CD14-positive monocyte (primary cell): ENCODE results near the gene CDH23. TPM values are rescaled to one million over a fixed set of nuclear protein-coding genes. Genes with fewer than 3 reads are reported as not detected.

Source experiments
- DNase-seq, 3 donors: peaks; one replicate each; pipeline ENCODE4 v3.0.0-alpha.2; 2011 to 2022
- H2AFZ ChIP-seq: 2 replicates; pipeline ENCODE4 v1.6.0; 2012; ENCODE audit warnings: mild to moderate bottlenecking, low read depth, low read length, inconsistent platforms; ENCODE audit not compliant: insufficient read depth, poor library complexity, severe bottlenecking
- H3K27ac ChIP-seq, 2 donors: 1 replicate in 1 of 2; 2 replicates in 1 of 2; pipeline ENCODE4 v1.5.1; 2012 to 2013; ENCODE audit warnings: low read length in 2 of 2, control low read depth in 1 of 2, inconsistent platforms in 1 of 2, low read depth in 1 of 2, mild to moderate bottlenecking in 1 of 2
- H3K27me3 ChIP-seq, 2 donors: one replicate each; pipeline versions ENCODE4 v1.6.0 to v1.6.1; 2011 to 2013; ENCODE audit warnings: low read length in 2 of 2; ENCODE audit not compliant: control insufficient read depth in 2 of 2, insufficient read depth in 2 of 2
- H3K36me3 ChIP-seq, 2 donors: replicated peaks in 1 of 2; 1 replicate in 1 of 2; 2 replicates in 1 of 2; pipeline versions ENCODE4 v1.5.1 to v1.6.1; 2012 to 2013; ENCODE audit warnings: low read length in 2 of 2, control low read depth in 1 of 2, inconsistent platforms in 1 of 2, mild to moderate bottlenecking in 1 of 2; ENCODE audit not compliant: insufficient read depth in 2 of 2, control insufficient read depth in 1 of 2
- H3K4me1 ChIP-seq, 2 donors: 1 replicate in 1 of 2; 2 replicates in 1 of 2; pipeline versions ENCODE4 v1.5.1 to v1.6.1; 2012 to 2013; ENCODE audit warnings: low read length in 2 of 2, control low read depth in 1 of 2, inconsistent platforms in 1 of 2, mild to moderate bottlenecking in 1 of 2, moderate library complexity in 1 of 2; ENCODE audit not compliant: insufficient read depth in 2 of 2, control insufficient read depth in 1 of 2
- H3K4me2 ChIP-seq: replicated peaks from 2 replicates; pipeline ENCODE3; 2012; ENCODE audit warnings: low read length, moderate library complexity, mild to moderate bottlenecking; ENCODE audit not compliant: poor library complexity, severe bottlenecking; ENCODE audit errors: extremely low read depth
- H3K4me3 ChIP-seq, 3 experiments: fragments of 200-600 bp in 1 of 3; sonication (generic) in 1 of 3; replicated peaks in 1 of 3; 1 replicate in 2 of 3; 2 replicates in 1 of 3; pipeline ENCODE4 v1.5.1; 2011 to 2013; ENCODE audit warnings: low read length in 3 of 3, mild to moderate bottlenecking in 3 of 3, control low read depth in 2 of 3, low read depth in 2 of 3, inconsistent platforms in 1 of 3, moderate library complexity in 1 of 3
- H3K79me2 ChIP-seq: 2 replicates; pipeline ENCODE4 v1.6.0; 2012; ENCODE audit warnings: mild to moderate bottlenecking, control low read depth, inconsistent platforms, low read length, moderate library complexity; ENCODE audit not compliant: insufficient read depth
- H3K9ac ChIP-seq: 2 replicates; pipeline ENCODE4 v1.6.0; 2017; ENCODE audit warnings: low read length, mild to moderate bottlenecking; ENCODE audit not compliant: insufficient read depth, poor library complexity, severe bottlenecking
- H3K9me3 ChIP-seq, 2 donors: replicated peaks in 1 of 2; 1 replicate in 1 of 2; 2 replicates in 1 of 2; pipeline versions ENCODE4 v1.5.1 to v1.6.1; 2012 to 2013; ENCODE audit warnings: low read length in 2 of 2, control low read depth in 1 of 2; ENCODE audit not compliant: control insufficient read depth in 1 of 2, insufficient read depth in 1 of 2
- H4K20me1 ChIP-seq: 2 replicates; pipeline ENCODE4 v1.6.0; 2012; ENCODE audit warnings: mild to moderate bottlenecking, low read length, control low read depth, moderate library complexity; ENCODE audit not compliant: insufficient read depth
- H3K27ac Mint-ChIP-seq, 7 donors: one replicate each; pipeline ENCODE4 v1.8.0; 2020; ENCODE audit warnings: mild to moderate bottlenecking in 7 of 7, mixed read lengths in 7 of 7, moderate library complexity in 6 of 7, inconsistent platforms in 2 of 7
- H3K27me3 Mint-ChIP-seq, 3 donors: one replicate each; pipeline ENCODE4 v1.8.0; 2021 to 2022; ENCODE audit warnings: low read depth in 3 of 3, mild to moderate bottlenecking in 3 of 3, mixed read lengths in 3 of 3, moderate library complexity in 3 of 3, inconsistent platforms in 1 of 3
- H3K36me3 Mint-ChIP-seq, 2 donors: one replicate each; pipeline ENCODE4 v1.8.0; 2020; ENCODE audit warnings: mixed read lengths in 2 of 2, inconsistent platforms in 1 of 2, mild to moderate bottlenecking in 1 of 2
- H3K4me1 Mint-ChIP-seq: one replicate; pipeline ENCODE4 v1.8.0; 2020; ENCODE audit warnings: mild to moderate bottlenecking, mixed read lengths
- H3K4me3 Mint-ChIP-seq, 2 donors: one replicate each; pipeline ENCODE4 v1.8.0; 2020; ENCODE audit warnings: mild to moderate bottlenecking in 2 of 2, mixed read lengths in 2 of 2, moderate library complexity in 1 of 2
- H3K9me3 Mint-ChIP-seq, 7 donors: one replicate each; pipeline ENCODE4 v1.8.0; 2020 to 2022; ENCODE audit warnings: mixed read lengths in 7 of 7, mild to moderate bottlenecking in 6 of 7, moderate library complexity in 6 of 7, inconsistent platforms in 2 of 7
- WGBS: methylation state at CpG from one replicate; pipeline ENCODE4 v1.1.5; 2013; ENCODE audit warnings: missing lambda C conversion rate; ENCODE audit not compliant: insufficient coverage; 5-methylcytosine and 5-hydroxymethylcytosine counted together
- intact Hi-C, 2 donors: fragments of 100-400 bp; cut with micrococcal nuclease; formaldehyde crosslinking; loops; one replicate each; pipeline versions ENCODE4 v1.15.0 to v1.15.1; 2023
- polyA plus RNA-seq, 3 donors: library from polyadenylated mRNA; depleted of rRNA in 1 of 3; unstranded in 2 of 3; stranded (reverse) in 1 of 3; fragments of 300-500 nt in 2 of 3; fragments of >200 nt in 1 of 3; fragmentation: Illumina TruSeq in 2 of 3; gene quantifications; 1 replicate in 2 of 3; 2 replicates in 1 of 3; pipeline ENCODE4 v1.2.3, GENCODE V29; 2012 to 2021
- TF ChIP-seq, protein P1 (sequence below): fragments of 200-600 bp; IDR thresholded peaks from one replicate; pipeline ENCODE4 v1.8.0; 2022; ENCODE audit warnings: antibody characterized with exemption, mild to moderate bottlenecking

CDH23 gene
- polyA plus RNA-seq, 3 donors, result 8.2 to 36.2 (median 10.5) TPM

- Mint-ChIP-seq H3K4me3 (no peak overlapping the region), H3K27me3 (peaks cover 0 to 6% (median 3%) of the 10 kb centered on the region in 3 donors), H3K9me3 (peaks cover 0 to 4% (median 0%) of the 10 kb centered on the region in 7 donors), H3K27ac (no peak overlapping the region), H3K4me1 (peaks cover 7% of the 10 kb centered on the region), H3K36me3 (no peaks in the 10 kb centered on the region)
- Histone ChIP-seq H3K9ac (no peak overlapping the region), H3K4me3 (no peak overlapping the region), H3K4me1 (peaks cover 8% of the 10 kb centered on the region in 2 donors), H2AFZ (no peak overlapping the region), H3K27me3 (no peaks in the 10 kb centered on the region), H3K9me3 (no peaks in the 10 kb centered on the region), H3K36me3 (no peaks in the 10 kb centered on the region), H3K27ac (no peak overlapping the region), H4K20me1 (no peaks in the 10 kb centered on the region), H3K4me2 (no peak overlapping the region), H3K79me2 (no peaks in the 10 kb centered on the region)
- intact Hi-C loops, result no loop called here
- DNase-seq, result no peak
- TF ChIP-seq, protein P1, sequence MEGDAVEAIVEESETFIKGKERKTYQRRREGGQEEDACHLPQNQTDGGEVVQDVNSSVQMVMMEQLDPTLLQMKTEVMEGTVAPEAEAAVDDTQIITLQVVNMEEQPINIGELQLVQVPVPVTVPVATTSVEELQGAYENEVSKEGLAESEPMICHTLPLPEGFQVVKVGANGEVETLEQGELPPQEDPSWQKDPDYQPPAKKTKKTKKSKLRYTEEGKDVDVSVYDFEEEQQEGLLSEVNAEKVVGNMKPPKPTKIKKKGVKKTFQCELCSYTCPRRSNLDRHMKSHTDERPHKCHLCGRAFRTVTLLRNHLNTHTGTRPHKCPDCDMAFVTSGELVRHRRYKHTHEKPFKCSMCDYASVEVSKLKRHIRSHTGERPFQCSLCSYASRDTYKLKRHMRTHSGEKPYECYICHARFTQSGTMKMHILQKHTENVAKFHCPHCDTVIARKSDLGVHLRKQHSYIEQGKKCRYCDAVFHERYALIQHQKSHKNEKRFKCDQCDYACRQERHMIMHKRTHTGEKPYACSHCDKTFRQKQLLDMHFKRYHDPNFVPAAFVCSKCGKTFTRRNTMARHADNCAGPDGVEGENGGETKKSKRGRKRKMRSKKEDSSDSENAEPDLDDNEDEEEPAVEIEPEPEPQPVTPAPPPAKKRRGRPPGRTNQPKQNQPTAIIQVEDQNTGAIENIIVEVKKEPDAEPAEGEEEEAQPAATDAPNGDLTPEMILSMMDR, result no peak
- WGBS, result 100% methylated on average over 2 of the region's 7 CpGs
These were observed 153.9 kb downstream of the CDH23 start for GRCh38 chr10:71550628-71551027.

DNA sequence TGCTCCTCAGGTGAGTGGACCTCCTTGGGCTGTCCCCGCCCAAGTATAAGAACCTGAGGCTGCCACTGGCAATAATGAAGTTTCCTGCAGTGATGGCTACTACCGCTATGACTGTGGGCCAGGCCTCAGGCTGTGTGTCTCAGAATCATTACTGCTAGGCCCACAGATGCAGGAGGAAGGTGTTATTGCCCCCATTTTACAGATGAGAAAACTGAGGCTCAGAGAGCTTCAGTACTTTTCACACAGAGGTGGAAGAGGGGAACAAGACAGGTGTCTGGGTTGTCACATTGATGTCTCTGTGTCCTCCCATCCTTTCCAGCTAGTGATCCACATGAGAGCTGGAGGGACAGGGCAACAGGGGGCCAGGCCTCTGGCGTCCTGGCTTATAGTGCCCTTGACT is 155.2 kb downstream of the CDH23 start:
- H3K4me3 ChIP-seq, result no peak overlapping the region
- H3K27ac ChIP-seq, result no peak overlapping the region
- Mint-ChIP-seq H3K27me3 (peaks cover 4 to 6% (median 5%) of the 10 kb centered on the region in 3 donors), H3K4me1 (peaks cover 7% of the 10 kb centered on the region), H3K36me3 (no peaks in the 10 kb centered on the region), H3K9me3 (peaks cover 2 to 9% (median 5%) of the 10 kb centered on the region in 7 donors), H3K27ac (peak overlapping the region in 1 of 7 donors; percentile 66), H3K4me3 (no peak overlapping the region)
- no peak for DNase-seq
- intact Hi-C loops, result no loop called here
- H3K9ac ChIP-seq, result no peak overlapping the region
- no peaks in the 10 kb centered on the region for H3K27me3 ChIP-seq
- H3K79me2 ChIP-seq, result no peaks in the 10 kb centered on the region
- H3K4me1 ChIP-seq, result peaks cover 8% of the 10 kb centered on the region in 2 donors
- no peaks in the 10 kb centered on the region for H3K9me3 ChIP-seq
- H4K20me1 ChIP-seq, result no peaks in the 10 kb centered on the region
- H3K4me2 ChIP-seq, result no peak overlapping the region
- TF ChIP-seq, protein P1, result no peak
- H2AFZ ChIP-seq, result no peak overlapping the region
- H3K36me3 ChIP-seq, result no peaks in the 10 kb centered on the region
- WGBS, result 100% methylated on average over 1 of the region's 3 CpGs
